Stimulated activated CD4-positive, alpha-beta T cell treated with anti-CD3 and anti-CD28 coated beads, Interleukin-1b, Interleukin-23, amount 100 ng/mL, for 1 hour (primary cell): ENCODE results near the gene RPS25.
"Not testable (repeated sequence)": the region's sequence is repeated elsewhere in the genome, so short reads cannot be mapped to it uniquely, and the experiment has no call there.

Experiments
- DNase-seq, 2 donors: peaks; one replicate each; pipeline ENCODE4 v3.0.0-alpha.2; 2020; ENCODE audit warnings: low read depth in 2 of 2

The RPS25 gene

GRCh38 chr11:119018074-119018938, at the start of gene RPS25, which contains the start of gene TRAPPC4:
Gene RPS25, minus strand, starts transcription at chr11:119018343. Its CDS starts 59 bp downstream, at chr11:119018284.
Gene TRAPPC4, plus strand, starts transcription at chr11:119018766. Its CDS starts 30 bp downstream, at chr11:119018796.
- peak; percentile 81 to 86 for DNase-seq

DNA sequence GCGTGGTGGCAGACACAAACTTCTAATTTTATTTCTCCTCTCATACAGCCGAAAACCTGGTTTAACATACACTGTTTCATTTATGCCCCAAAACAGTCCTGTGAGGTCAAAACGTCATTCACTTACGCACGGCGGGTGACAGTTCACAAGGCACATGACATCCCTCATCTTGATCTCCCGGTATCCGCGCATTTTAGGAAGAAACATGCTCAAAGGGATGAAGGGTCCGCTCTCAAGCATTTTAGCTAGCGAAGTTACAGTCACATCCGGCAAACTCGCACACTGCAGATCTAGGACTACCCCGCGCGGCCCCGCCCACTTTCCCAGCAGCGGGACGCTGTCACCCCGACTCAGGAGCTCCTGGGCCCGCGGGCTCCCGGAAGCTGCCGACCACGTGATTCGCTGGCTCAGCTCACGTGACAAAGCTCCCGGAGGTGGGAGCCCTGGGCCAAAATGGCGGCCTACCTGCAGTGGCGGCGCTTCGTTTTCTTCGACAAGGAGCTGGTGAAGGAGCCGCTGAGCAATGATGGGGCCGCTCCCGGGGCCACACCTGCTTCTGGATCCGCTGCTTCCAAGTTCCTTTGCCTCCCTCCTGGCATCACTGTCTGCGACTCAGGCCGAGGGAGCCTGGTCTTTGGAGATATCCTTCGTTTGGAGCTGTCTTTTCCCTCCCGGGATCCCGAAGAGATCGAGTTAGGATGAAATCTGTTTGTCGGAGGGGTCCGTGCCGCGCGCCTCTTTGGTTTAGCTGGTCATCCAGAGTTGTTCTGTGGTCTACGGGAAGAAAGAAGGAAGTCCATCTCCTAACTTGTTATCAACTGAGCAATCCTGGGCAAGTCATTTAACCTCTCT, 49.5 kb upstream of the RPS25 start, which contains the start of gene VPS11:
Gene VPS11, plus strand, starts transcription at position 448 of the 852 bp plus-strand sequence. Its CDS starts 6 bp downstream, at position 454.
- peak; percentile 93 to 94 for DNase-seq

- no peak for DNase-seq
Measured at GRCh38 chr11:119065369-119065768, 47.2 kb upstream of the RPS25 start.

DNA sequence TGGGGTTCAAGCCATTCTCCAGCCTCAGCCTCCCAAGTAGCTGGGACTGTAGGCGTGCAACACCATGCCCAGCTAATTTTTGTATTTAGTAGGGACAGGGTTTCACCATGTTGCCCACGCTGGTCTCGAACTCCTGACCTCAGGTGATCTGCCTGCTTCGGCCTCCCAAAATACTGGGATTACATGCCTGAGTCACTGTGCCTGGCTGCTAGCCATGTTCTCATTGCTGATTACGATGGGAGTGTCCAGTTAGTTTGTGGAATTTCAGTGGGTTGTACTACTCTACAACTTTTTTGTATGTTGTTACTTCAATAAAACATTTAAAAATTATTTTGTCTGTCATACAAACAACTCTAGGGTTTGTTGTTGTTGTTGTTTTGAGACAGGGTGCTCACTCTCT, 44.6 kb upstream of the RPS25 start:
- DNase-seq = no peak

GRCh38 chr11:119061256-119061655, 43.1 kb upstream of the RPS25 start:
- DNase-seq = no peak

DNA sequence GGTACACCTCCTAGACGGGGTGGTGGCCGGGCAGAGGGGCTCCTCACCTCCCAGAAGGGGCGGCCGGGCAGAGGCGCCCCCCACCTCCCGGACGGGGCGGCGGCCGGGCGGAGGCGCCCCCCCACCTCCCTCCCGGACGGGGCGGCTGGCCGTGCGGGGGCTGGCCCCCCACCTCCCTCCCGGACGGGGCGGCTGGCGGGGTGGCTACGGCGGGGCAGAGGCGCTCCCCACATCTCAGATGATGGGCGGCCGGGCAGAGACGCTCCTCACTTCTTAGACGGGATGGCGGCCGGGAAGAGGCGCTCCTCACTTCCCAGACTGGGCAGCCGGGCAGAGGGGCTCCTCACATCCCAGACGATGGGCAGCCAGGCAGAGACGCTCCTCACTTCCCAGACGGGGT, 41.0 kb upstream of the RPS25 start:
- DNase-seq = not testable (repeated sequence)

DNA sequence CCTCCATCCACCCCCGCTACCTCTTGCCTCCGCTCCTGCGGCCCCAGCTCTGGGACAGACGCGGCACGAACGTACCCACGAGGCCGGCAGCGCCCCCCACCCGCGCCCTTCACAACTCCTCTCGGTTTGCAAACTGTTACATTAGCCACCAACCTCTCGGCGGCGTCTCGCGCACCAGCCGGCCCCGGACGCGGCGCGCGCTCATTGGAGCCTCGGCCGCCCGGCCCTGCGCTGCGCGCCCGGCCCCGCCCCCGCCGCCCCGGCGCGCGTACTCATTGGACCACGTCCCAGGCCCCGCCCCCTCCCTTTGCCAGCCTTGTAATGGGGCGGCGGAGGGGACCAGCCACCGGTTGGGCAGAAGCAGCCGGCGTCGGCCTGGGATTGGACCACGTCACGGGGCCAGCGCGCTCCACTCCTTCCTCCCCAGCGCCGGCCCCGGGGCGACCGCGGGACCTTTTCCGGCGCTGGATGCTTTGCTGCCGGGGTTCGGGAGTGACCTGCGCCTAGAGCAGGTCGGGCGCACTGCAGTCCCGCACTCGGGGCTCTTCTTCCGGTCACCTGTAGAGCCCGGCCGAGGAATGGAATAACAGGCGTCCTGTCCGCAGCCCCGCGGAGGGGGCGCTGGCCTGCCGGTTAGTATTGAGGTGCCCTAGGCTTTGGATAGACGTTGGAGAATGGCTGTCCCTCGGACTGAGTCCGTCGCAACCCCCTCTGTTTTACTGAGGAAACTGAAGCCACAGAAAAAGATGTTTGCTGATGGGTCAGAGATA, 39.0 kb upstream of the RPS25 start, which contains the start of gene HYOU1:
Gene HYOU1, minus strand, starts transcription at position 206 of the 770 bp plus-strand sequence. CDS start 1,045 bp downstream, outside the sequence.
- peak; percentile 98 for DNase-seq

- peak in 1 of 2 donors; percentile 22 for DNase-seq
Measured at GRCh38 chr11:119056421-119056999, 38.4 kb upstream of the RPS25 start.

DNA sequence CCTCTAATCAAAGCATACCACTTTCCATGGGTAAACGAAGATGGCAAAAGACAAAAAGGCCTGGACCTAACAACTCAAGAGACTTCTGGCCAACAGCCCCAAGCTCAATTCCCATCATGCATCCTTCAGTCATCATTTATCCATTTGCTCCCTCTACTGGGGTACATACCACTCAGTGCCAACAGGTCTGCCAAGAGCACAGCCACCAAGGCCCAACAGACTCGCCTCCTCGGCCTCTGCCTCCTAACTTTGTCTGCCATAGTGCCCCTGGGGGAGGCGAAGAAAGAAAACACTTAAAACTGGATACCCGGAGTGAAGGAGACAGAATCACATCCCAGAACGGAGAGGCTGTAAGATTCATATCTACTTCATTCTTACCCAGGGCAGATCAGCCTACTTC, 37.8 kb upstream of the RPS25 start:
- DNase-seq = no peak

- no peak for DNase-seq
Measured at GRCh38 chr11:119054418-119054817, 36.3 kb upstream of the RPS25 start.

- no peak for DNase-seq
Measured at GRCh38 chr11:119052163-119052814, 34.1 kb upstream of the RPS25 start.

GRCh38 chr11:119051440-119052162, 33.5 kb upstream of the RPS25 start:
- no peak for DNase-seq

GRCh38 chr11:119049081-119049480, 30.9 kb upstream of the RPS25 start:
- no peak for DNase-seq

DNA sequence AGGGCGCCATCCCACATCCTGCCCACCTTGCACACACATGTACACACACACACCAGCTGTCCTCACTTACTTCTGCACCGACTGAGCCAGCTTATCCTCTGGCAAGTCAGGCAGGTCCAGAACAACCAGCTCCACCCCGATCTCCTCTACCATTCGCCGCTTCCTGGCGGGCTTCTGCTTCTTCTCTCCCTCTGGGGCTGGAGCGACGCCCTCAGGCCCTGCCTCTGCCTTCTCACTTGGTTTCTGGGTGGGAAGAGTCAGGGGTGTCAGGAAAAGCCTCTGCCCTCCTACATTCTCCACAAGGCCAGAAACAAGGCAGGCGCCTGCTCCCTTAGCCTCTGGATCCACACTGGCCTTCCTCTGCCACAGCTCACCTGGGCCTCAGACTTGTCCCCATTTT, 30.5 kb upstream of the RPS25 start:
- DNase-seq = no peak

- DNase-seq = no peak
Measured at GRCh38 chr11:119047205-119047604, 29.1 kb upstream of the RPS25 start.

DNA sequence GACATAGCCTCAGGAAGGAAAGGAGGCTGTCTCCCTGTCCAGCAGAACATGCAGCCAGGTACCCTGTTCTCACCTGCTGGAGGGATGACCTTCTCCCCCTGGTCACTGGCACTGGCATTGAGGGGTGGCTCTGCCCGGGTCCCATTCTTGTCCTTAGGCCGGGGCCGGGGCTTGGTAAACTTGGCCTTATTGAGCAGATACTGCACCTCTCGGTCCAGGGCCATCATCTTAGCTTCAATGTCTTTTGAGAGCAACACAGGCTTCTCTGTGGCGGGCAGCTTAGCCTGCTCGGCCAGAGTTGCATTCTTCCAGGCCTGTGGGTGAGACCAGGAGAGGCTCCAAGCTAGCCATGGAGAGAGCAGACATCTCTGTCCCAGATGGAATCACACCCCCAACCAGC, 28.3 kb upstream of the RPS25 start:
- no peak for DNase-seq

GRCh38 chr11:119044708-119045107, 26.6 kb upstream of the RPS25 start:
- no peak for DNase-seq

GRCh38 chr11:119042927-119043326, 24.8 kb upstream of the RPS25 start:
- DNase-seq = no peak

- DNase-seq = no peak
Measured at GRCh38 chr11:119041821-119042514, 23.8 kb upstream of the RPS25 start.
